HEK293 (cell line): ENCODE data around the gene TRAF7.
"Not testable (repeated sequence)": the region's sequence is repeated elsewhere in the genome, so short reads cannot be mapped to it uniquely, and the experiment has no call there.

Experiments
- CTCF ChIA-PET: fragments of 350-600 bp; formaldehyde crosslinking; extraction: SDS; loops from one replicate; lab custom pipeline; 2021; ENCODE audit warnings: antibody characterized with exemption; lab: Yijun Ruan, JAX
- POLR2A ChIA-PET: fragments of 300-600 bp; formaldehyde crosslinking; extraction: SDS; loops from one replicate; lab custom pipeline; 2020; ENCODE audit warnings: antibody characterized with exemption, inconsistent platforms; lab: Yijun Ruan, JAX
- H3K27ac ChIP-seq: fragments of 200-500 bp; sonication (Bioruptor generic); 2 replicates; pipeline ENCODE4 v1.5.1; 2014; ENCODE audit warnings: low read depth, low read length, control low read depth, inconsistent platforms; ENCODE audit errors: extremely low read depth
- H3K36me3 ChIP-seq, 2 experiments: fragments of 200-500 bp in 1 of 2; sonication (Bioruptor generic) in 1 of 2; 1 replicate in 1 of 2; 2 replicates in 1 of 2; pipeline ENCODE4 v1.5.1; 2014 to 2017; ENCODE audit warnings: inconsistent platforms in 2 of 2, low read length in 2 of 2; ENCODE audit not compliant: control insufficient read depth in 2 of 2, insufficient read depth in 1 of 2
- H3K4me1 ChIP-seq: fragments of 200-500 bp; sonication (Bioruptor generic); 2 replicates; pipeline ENCODE4 v1.5.1; 2014; ENCODE audit warnings: mild to moderate bottlenecking, low read length, inconsistent platforms; ENCODE audit not compliant: control insufficient read depth, insufficient read depth
- H3K4me3 ChIP-seq: 2 replicates; pipeline ENCODE4 v1.5.1; 2011; ENCODE audit warnings: low read depth, mild to moderate bottlenecking, control low read depth, low read length, moderate library complexity
- H3K9me3 ChIP-seq: fragments of 200-500 bp; sonication (Bioruptor generic); 2 replicates; pipeline ENCODE4 v1.5.1; 2014; ENCODE audit warnings: low read depth, low read length, inconsistent platforms; ENCODE audit not compliant: control insufficient read depth, insufficient read depth
- SCRT1 ChIP-seq: fragments of 450-650 bp; formaldehyde crosslinking; IDR thresholded peaks from 2 replicates; pipeline ENCODE4 v1.5.1; 2016; ENCODE audit warnings: missing biosample characterization, missing genetic modification characterization, borderline replicate concordance
- ZBTB8A ChIP-seq: fragments of 450-650 bp; formaldehyde crosslinking; IDR thresholded peaks from 2 replicates; pipeline ENCODE4 v1.5.1; 2016; ENCODE audit warnings: missing biosample characterization, missing genetic modification characterization
- ZFP3 ChIP-seq: fragments of 450-650 bp; formaldehyde crosslinking; IDR thresholded peaks from 2 replicates; pipeline ENCODE4 v1.5.1; 2016; ENCODE audit warnings: low read depth, missing biosample characterization, missing genetic modification characterization
- TF ChIP-seq, protein P1 (sequence below): fragments of 450-650 bp; formaldehyde crosslinking; IDR thresholded peaks from 2 replicates; pipeline ENCODE4 v1.5.1; 2016; ENCODE audit warnings: missing biosample characterization, missing genetic modification characterization

The TRAF7 gene

GRCh38 chr16:2125609-2126008, 30.0 kb upstream of the TRAF7 start:
- not testable (repeated sequence) for H3K4me3 ChIP-seq, H3K36me3 ChIP-seq, H3K9me3 ChIP-seq, H3K4me1 ChIP-seq
- CTCF ChIA-PET = interaction anchor here (0.6 kb wide), 1 partner anchor 83 kb away, joined by 3 read pairs; no protein-coding TSS in a partner anchor
- peak; percentile 43; the same call in 1 of the 2 replicates for TF ChIP-seq SCRT1 (tag by site-specific recombination)
- H3K27ac ChIP-seq = peak overlapping the region; percentile 91; the same call in 1 of the 2 replicates
- POLR2A ChIA-PET = interaction anchor here (0.6 to 2.3 kb wide), 2 partner anchors 30 to 81 kb away, joined by 5 to 12 read pairs; partner anchors contain the start of gene TRAF7

DNA sequence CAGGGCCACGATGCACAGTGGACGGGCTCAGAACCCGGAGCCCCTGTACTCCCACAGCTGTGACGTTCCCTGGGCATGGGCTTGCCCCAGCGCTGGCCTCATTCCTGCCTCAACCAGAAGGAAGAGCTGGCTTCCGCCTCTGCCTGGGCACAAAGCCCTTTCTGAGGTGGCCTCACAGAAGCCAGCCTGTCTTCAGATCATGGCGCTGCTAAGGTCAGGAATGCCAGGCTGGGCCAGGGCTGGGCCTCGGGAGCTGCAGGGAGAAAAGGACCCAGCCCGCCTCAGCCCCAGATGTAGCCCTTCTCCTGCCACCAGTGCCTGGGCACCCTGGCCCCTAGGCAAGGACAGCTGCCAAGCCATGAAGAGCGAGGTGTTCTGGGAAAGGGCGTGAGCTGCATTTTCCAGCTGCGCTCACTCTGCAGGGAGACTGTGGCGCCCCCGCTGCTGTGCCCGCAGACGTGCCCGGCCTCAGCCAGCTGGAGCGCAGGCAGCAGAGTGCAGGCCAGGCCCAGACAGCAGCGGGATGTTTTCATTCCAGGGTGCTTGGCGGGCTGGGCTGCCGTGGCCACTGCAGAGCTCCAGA, 29.3 kb upstream of the TRAF7 start:
- not testable (repeated sequence) for H3K9me3 ChIP-seq, H3K4me1 ChIP-seq
- TF ChIP-seq, protein P1, sequence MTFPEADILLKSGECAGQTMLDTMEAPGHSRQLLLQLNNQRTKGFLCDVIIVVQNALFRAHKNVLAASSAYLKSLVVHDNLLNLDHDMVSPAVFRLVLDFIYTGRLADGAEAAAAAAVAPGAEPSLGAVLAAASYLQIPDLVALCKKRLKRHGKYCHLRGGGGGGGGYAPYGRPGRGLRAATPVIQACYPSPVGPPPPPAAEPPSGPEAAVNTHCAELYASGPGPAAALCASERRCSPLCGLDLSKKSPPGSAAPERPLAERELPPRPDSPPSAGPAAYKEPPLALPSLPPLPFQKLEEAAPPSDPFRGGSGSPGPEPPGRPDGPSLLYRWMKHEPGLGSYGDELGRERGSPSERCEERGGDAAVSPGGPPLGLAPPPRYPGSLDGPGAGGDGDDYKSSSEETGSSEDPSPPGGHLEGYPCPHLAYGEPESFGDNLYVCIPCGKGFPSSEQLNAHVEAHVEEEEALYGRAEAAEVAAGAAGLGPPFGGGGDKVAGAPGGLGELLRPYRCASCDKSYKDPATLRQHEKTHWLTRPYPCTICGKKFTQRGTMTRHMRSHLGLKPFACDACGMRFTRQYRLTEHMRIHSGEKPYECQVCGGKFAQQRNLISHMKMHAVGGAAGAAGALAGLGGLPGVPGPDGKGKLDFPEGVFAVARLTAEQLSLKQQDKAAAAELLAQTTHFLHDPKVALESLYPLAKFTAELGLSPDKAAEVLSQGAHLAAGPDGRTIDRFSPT (tag by site-specific recombination) = peak; percentile 43; the same call in 1 of the 2 replicates
- TF ChIP-seq ZBTB8A (tag by site-specific recombination) = peak; percentile 33; the same call in 1 of the 2 replicates
- TF ChIP-seq, all 188 proteins: peak for 2; not testable (repeated sequence) for 186
- H3K36me3 ChIP-seq, H3K4me3 ChIP-seq, H3K27ac ChIP-seq: not testable (repeated sequence)
- CTCF ChIA-PET = interaction anchor here (0.7 kb wide), 1 partner anchor 14 kb away, joined by 3 read pairs; no protein-coding TSS in a partner anchor
- POLR2A ChIA-PET = interaction anchor here (2.3 kb wide), 1 partner anchor 29 kb away, joined by 12 read pairs; the partner anchor contains the start of gene TRAF7

- H3K4me3 ChIP-seq, H3K4me1 ChIP-seq, H3K36me3 ChIP-seq, POLR2A ChIA-PET, H3K9me3 ChIP-seq: not testable (repeated sequence)
- peak; percentile 57; the same call in 1 of the 2 replicates for TF ChIP-seq ZBTB8A (tag by site-specific recombination)
- TF ChIP-seq ZFP3 (tag by site-specific recombination) = peak; percentile 69; the same call in 1 of the 2 replicates
- CTCF ChIA-PET = interaction anchor here (0.7 kb wide), 1 partner anchor 14 kb away, joined by 3 read pairs; no protein-coding TSS in a partner anchor
- H3K27ac ChIP-seq = peak overlapping the region; percentile 37; the same call in 1 of the 2 replicates
Measured at GRCh38 chr16:2126928-2127556, 28.5 kb upstream of the TRAF7 start.

DNA sequence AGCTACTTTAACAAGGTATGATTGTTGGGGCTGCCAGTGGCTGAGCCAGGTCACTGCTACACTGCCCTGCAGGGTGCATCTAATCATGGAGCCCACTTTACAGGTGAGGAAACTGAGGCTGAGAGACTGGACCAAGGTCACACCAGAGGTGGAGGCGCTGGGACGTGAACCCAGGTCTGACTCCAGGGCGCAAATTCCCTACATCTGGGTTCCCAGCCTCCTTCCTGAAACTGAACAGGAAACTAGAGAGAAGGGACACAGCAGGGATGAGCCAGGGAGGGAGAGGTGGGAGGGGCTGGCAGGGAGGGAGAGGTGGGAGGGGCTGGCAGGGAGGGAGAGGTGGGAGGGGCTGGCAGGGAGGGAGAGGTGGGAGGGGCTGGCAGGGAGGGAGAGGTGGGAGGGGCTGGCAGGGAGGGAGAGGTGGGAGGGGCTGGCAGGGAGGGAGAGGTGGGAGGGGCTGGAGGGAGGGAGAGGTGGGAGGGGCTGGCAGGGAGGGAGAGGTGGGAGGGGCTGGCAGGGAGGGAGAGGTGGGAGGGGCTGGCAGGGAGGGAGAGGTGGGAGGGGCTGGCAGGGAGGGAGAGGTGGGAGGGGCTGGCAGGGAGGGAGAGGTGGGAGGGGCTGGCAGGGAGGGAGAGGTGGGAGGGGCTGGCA, 27.8 kb upstream of the TRAF7 start:
- POLR2A ChIA-PET = interaction anchor here (1.3 kb wide), 1 partner anchor 28 kb away, joined by 4 read pairs; the partner anchor contains the start of gene TRAF7
- H3K27ac ChIP-seq, CTCF ChIA-PET, H3K9me3 ChIP-seq, H3K4me3 ChIP-seq, H3K36me3 ChIP-seq, H3K4me1 ChIP-seq: not testable (repeated sequence)

- POLR2A ChIA-PET = interaction anchor here (1.1 kb wide), 1 partner anchor 18 kb away, joined by 4 read pairs; no protein-coding TSS in a partner anchor
- H3K4me1 ChIP-seq, H3K4me3 ChIP-seq, H3K27ac ChIP-seq, CTCF ChIA-PET, H3K9me3 ChIP-seq, H3K36me3 ChIP-seq: not testable (repeated sequence)
Measured at GRCh38 chr16:2129251-2129650, 26.3 kb upstream of the TRAF7 start.

GRCh38 chr16:2129890-2130447, 25.6 kb upstream of the TRAF7 start:
- H3K27ac ChIP-seq, H3K4me1 ChIP-seq, H3K4me3 ChIP-seq, POLR2A ChIA-PET, CTCF ChIA-PET, H3K9me3 ChIP-seq, H3K36me3 ChIP-seq: not testable (repeated sequence)

DNA sequence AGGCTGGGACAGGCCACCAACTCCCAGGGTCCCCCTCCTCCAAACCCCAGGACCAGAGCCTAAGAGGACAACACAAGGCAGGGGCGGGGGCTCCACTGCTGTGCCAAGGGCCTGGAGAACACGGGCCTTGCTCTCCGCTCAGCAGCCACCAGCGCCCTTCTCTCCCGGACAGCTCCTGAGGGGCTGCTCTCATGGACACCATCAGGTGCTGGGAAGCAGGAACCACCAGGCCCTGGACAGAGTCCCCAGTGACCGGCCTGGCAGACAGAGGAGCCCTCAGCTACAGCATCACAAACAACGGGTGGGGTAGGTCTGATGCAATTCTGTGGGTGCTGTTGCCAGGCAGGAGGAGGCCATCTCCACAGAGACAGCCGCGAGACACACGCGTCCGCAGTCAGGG, 21.8 kb upstream of the TRAF7 start:
- H3K9me3 ChIP-seq, H3K4me3 ChIP-seq, H3K27ac ChIP-seq, POLR2A ChIA-PET, CTCF ChIA-PET, H3K36me3 ChIP-seq, H3K4me1 ChIP-seq: not testable (repeated sequence)
